ENCODE results near the gene C1orf122. TPM values are rescaled to one million over a fixed set of nuclear protein-coding genes. Genes with fewer than 3 reads are reported as not detected.
A peak's percentile ranks its signal among the peaks of the same experiment; 100 is the strongest.

Gene C1orf122
- total RNA-seq, 1 donor from 2014 or later = 46.7 TPM

DNA sequence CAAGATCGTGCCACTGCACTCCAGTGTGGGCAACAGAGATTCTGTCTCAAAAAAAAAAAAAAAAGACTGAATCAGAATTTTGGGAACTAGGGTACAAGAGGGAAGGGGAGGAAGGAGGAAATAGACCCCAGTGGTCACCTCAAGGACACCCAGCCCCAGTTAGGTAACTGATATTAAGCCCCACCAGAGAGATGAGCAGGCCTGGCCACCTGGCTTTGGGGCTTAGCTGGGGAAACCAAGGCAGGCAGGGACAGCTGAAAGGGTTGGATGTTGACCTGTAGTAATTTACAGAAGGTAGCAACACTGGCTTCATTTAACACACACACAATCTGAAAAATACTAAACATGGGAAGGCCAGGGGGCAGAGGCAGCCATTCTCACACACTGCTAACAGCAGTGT lies 5.2 kb upstream of the C1orf122 start:
- no peak for ATAC-seq

DNA sequence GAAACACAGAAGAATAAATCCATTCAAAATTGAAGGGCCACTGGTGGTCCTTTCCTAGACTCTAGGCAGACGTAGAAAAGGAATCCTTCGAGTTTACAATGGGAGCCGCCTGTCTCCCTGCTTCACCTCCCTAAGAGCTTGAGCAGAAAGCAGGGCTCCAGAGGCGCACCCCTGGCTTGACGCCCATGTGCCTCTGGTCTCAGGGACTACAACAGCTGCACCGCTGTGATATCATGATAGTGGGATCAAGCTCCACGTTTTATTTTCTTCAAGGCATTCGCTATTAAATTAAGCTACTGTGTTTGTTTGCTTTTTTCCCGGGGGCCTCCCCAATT lies 403 bp upstream of the C1orf122 start:
- ATAC-seq = no peak

- ATAC-seq = peak; percentile 69
These were observed 1.1 kb downstream of the C1orf122 start for GRCh38 chr1:37808369-37809319.

- no peak for ATAC-seq
These were observed 2.4 kb downstream of the C1orf122 start for GRCh38 chr1:37809942-37810341.

DNA sequence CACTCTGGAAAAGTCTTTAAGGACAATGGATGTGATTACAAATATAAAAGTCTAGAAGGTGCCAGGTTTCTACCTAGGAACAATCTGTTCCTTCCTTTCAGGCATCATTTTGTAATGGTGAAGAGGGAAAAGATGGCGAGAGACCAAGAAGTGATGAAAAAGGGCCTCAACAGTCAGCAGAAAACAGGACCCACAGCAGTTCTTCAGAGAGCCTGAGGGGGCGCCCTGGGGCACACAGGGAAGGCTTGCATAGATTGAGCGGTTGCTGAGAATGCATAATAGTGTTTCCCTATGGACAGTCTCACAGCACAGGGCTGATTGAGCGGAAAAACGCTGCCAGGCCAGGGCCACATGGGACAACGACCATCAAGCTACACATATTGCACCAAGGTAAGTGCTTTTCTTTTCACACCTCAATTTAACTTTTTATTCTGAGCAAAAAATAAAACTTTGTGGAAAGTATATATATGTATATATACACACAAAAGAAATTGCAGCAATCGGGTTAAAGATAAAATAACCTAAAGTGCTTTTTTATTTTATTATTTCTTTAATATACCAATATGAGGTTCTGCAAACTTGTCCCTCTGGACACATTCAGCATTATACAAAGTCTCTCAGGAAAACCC lies 3.6 kb downstream of the C1orf122 start:
- ATAC-seq = peak; percentile 36

GRCh38 chr1:37813529-37814145 lies 6.0 kb downstream of the C1orf122 start:
- no peak for ATAC-seq

DNA sequence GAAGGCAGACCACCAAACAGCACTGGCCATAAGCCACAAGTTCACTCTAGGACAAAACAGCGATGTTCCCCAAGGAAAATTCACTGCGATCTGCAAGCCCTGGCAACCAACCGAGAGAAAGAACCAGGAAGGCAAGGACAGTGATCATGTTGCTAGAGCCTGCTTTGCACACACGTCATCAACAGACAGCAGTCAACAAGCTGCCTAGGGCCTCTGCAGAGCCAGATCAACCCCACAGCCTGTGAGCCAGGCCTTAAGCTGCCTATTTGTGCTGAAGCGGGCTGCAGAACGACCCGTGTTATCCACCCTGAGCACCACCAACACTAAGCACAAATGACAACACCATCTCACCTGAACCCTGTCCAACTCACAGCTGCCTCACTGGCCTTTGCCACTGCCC lies 6.7 kb downstream of the C1orf122 start:
- no peak for ATAC-seq

- ATAC-seq = peak; percentile 68
These were observed 9.9 kb downstream of the C1orf122 start for GRCh38 chr1:37817481-37817880.

DNA sequence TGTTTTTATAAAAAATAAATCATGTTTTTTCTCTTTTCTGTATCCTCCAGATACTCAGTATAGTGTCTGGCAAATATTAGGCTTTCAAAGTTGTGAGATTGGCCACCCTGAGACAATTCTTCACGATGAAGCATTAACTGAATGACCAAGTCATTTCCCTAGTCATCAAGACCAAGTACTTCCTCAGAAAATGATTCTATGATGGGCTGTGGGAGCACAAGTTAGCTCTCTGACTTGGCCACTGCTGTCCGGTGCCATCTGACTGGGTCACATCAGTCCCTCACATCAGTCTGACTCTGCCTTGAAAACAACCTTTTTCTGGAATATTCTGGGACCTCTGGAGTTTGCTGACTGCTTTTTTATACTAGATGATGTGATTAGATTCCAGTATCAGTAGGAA lies 13.9 kb downstream of the C1orf122 start:
- no peak for ATAC-seq

DNA sequence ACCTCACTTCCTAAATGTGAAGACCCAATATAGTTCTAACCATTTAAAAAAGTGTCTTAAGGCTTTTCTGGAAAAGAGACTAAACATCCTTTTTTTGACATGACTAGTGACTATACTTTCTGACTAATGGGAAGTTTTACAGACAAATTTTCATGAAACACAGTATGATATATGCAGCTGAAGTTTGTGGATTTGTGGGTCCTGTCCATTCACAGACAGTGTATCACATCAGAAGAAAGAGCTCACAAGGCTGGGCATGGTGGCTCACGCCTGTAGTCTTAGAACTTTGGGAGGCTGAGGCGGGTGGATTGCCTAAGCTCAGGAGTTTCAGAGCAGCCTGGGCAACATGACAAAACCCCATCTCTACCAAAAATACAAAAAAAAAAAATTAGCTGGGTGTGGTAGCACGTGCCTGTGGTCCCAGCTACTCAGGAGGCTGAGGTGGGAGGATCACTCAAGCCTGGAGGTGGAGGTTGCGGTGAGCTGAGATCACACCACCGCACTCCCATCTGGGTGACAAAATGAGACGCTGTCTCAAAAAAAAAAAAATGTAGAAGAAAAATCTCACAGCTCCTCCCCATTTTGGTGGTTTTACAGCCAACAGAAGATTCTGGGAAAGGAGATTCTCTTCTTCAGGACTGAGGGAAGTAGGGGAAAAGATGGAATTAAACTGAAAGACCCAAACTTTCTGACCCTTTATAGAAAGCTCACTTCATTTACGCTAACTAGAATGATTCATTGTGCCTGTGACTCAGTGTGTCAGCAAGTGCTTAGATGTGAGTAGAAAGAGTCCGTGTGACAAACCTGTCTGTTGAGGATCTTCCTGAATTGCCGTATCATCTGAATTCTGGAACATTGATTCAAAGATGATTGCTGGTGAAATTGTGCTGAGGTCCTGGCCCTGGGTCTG lies 15.6 kb downstream of the C1orf122 start:
- ATAC-seq = peak; percentile 53

- no peak for ATAC-seq
These were observed 16.4 kb downstream of the C1orf122 start for GRCh38 chr1:37824001-37824400.

DNA sequence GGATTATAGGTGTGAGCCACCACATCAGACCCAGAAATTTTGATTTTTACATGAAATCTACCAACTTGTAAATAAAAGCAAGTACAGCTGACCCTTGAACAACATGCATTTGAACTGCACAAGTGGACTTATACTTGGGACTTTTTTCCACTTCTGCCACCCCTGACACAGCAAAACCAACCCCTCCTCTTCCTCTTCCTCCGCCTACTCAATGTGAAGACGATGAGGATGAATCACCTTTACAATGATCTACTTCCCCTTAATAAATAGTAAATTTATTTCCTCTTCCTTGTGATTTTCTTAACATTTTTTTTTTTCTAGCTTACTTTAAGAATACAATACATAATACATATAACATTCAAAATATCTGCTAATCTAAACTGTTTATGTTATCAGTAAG lies 17.9 kb downstream of the C1orf122 start:
- ATAC-seq = no peak

- peak; percentile 84 for ATAC-seq
These were observed 21.0 kb downstream of the C1orf122 start for GRCh38 chr1:37828410-37829074.

DNA sequence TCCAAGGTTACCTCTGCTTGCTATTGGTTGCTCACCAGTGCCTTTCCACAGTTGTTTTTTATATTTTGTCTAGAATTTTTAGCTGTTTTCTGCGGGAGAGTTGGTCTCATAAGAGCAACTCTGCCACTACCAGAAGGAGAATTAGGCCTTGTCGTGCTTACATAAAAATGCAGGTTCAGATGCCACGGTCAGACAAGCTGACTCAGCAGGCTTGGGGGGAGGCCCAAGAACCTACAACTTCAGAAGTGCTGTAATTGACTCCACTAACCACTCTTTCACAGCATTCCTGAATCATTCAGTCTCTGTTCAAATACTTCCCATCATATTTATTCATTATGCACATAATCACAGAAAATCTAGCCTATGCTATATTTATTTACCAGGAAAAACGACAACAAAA lies 23.5 kb downstream of the C1orf122 start:
- no peak for ATAC-seq

- ATAC-seq = no peak
These were observed 24.2 kb downstream of the C1orf122 start for GRCh38 chr1:37831809-37832208.

GRCh38 chr1:37836788-37837187 lies 29.2 kb downstream of the C1orf122 start:
- ATAC-seq = no peak

DNA sequence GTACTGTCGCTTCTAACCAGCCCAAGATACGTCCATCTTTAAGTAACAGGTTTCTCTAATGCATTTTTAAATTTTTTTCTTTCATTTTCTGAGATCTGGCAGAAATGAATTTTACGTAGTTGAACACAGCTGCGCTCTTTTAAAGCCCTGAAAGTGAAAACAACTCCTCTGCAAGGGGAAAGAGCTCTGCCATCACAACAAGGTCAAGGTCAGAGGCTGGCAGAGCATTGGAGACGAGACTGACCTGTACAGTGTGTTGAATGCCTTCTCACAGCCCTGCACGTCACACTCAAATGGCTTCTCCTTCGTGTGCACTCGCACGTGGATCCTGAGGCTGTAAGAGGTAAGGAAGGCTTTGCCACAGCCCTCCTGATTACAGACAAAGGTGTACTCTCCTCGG lies 32.1 kb downstream of the C1orf122 start:
- ATAC-seq = no peak

GRCh38 chr1:37840711-37841110 lies 33.1 kb downstream of the C1orf122 start:
- no peak for ATAC-seq

GRCh38 chr1:37841652-37842051 lies 34.1 kb downstream of the C1orf122 start:
- no peak for ATAC-seq

DNA sequence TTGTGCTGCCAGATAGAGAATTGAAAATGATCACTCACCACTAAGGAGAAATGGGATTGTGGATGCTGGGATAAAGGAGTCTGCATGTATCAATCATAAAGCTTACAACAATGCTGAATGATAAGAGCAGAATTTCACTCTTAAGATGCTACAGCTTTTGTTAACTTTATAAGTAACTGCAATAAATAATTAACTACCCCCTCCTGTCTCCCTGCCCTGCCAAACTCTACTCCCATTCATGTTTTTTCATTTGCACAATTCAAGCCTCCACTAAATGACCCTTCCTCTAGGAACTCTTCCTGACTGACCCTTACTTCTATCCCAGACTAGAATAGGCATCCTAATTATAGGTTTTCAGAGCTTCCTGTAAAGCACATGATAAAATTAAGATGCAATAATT lies 36.9 kb downstream of the C1orf122 start:
- no peak for ATAC-seq

DNA sequence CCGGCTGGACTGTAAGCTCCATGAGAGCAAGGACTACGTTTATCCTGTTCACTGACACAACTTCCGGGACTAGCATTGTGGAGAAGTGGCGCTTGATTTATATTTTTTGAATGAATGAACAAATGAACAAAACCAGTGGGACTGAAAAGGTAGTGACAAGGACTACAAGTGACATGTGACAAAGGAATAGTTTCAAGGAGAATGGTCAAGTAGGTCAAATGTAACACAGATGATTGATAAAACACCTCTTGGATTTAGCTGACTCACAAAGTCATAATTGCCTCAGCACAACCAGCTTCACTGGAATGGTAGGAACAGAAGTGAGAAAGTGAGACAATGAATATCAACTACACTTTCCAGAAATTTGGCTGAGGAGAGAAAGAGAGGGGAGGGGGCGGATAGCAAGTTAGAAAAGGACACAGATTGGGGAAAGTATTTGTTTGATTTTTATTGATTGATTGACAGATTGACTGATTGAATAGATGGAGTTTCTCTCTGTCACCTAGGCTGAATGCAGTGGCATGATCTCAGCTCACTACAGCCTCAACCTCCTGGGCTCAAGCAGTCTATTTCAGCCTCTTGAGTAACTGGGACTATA lies 37.6 kb downstream of the C1orf122 start:
- ATAC-seq = no peak

DNA sequence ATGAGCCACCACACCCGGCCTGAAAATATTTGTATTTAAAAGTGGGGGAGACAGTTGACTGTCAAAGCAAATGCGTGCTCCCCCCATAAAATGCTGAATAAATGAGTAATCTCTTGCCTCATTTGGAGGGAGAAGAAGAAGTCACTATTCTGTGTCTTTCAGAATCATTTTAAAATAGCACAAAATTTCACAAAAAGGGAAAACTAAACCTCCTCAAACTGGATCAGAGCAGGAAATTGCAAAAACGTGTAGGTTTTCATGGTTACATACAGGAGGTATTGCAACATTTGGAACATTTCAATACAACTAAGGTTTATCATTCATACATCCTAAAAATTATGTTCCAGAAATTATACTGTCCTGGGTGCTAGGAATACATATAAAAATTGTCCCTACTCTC lies 38.2 kb downstream of the C1orf122 start:
- no peak for ATAC-seq

Data from esophagus mucosa (tissue), 1 donor.